ENCODE results near the gene SLC7A6OS. TPM values are rescaled to one million over a fixed set of nuclear protein-coding genes. Genes with fewer than 3 reads are reported as not detected.

Gene SLC7A6OS
- total and polyA plus RNA-seq, 10 of the 15 experiments (the other 5 are each of a cell fraction or from before 2014, with no cell fraction given): 2.9 to 27.4 (median 16.9) TPM

- no peak for TF ChIP-seq POLR2A (IDR thresholded peaks at IDR 0.05; ENCODE audit: low read depth, low read length)
- no peak for TF ChIP-seq E2F8 (IDR thresholded peaks at IDR 0.05; ENCODE audit: low read depth, partially characterized antibody)
- TF ChIP-seq IRF5 (IDR thresholded peaks at IDR 0.05; ENCODE audit: borderline replicate concordance): no peak
- TF ChIP-seq YBX1 (IDR thresholded peaks at IDR 0.05): no peak
- no peak for TF ChIP-seq ZNF217 (IDR thresholded peaks at IDR 0.05)
- no peak for TF ChIP-seq ZNF384 (IDR thresholded peaks at IDR 0.05; ENCODE audit: borderline replicate concordance, low read depth, low read length)
- no peak for TF ChIP-seq RELB (IDR thresholded peaks at IDR 0.05; ENCODE audit: low read depth)
- no peak for TF ChIP-seq MTA2 (IDR thresholded peaks at IDR 0.05; ENCODE audit: low read depth)
- TF ChIP-seq STAT3 (IDR thresholded peaks at IDR 0.05; ENCODE audit: low read depth, low read length): no peak
- TF ChIP-seq TAF1 (IDR thresholded peaks at IDR 0.05; ENCODE audit: borderline replicate concordance, low read depth, low read length): no peak
- TF ChIP-seq REST (IDR thresholded peaks at IDR 0.05; ENCODE audit: low read depth, low read length): no peak
- SMC1A ChIA-PET (ENCODE audit: uncharacterized antibody, unreplicated experiment): interaction anchor here (1.4 kb wide), 1 partner anchor 64 kb away, joined by 3 read pairs; no protein-coding TSS in a partner anchor
- CTCF ChIA-PET: interaction anchor here (1.2 kb wide), 1 partner anchor 8 kb away, joined by 4 read pairs; no protein-coding TSS in a partner anchor
- DNase-seq (ENCODE audit: low read depth, low spot score) (no peak), ATAC-seq (no peak), FAIRE-seq (no peak)
- no TSS peak for BruUV-seq (replicated peaks)
- Histone ChIP-seq H3K9me3 (replicated peaks; ENCODE audit: control insufficient read depth, insufficient read depth, low read length) (no peaks in the 10 kb centered on the region), H3K9ac (ENCODE audit: control insufficient read depth, insufficient read depth, low read length) (no peak overlapping the region), H3K79me2 (ENCODE audit: control insufficient read depth, insufficient read depth, low read length) (no peaks in the 10 kb centered on the region), H4K20me1 (ENCODE audit: control insufficient read depth, insufficient read depth) (no peaks in the 10 kb centered on the region), H2AFZ (ENCODE audit: control insufficient read depth, low read depth, low read length) (no peak overlapping the region), H3K4me3 (no peak overlapping the region), H3K4me2 (ENCODE audit: control insufficient read depth, insufficient read depth) (no peak overlapping the region), H3K27me3 (replicated peaks in 1 of 2; ENCODE audit: control insufficient read depth in 2 of 2, insufficient read depth in 2 of 2, low read length in 1 of 2) (no peaks in the 10 kb centered on the region), H3K4me1 (ENCODE audit: control insufficient read depth, insufficient read depth, low read length) (peaks cover 17% of the 10 kb centered on the region), H3K27ac (ENCODE audit: control insufficient read depth, insufficient read depth) (no peak overlapping the region), H3K36me3 (ENCODE audit: control insufficient read depth in 2 of 2, insufficient read depth in 2 of 2, low read length in 1 of 2) (peaks cover 3 to 7% of the 10 kb centered on the region in 2 experiments; a peak in 3 of 4 replicates)
- POLR2A ChIA-PET: no interaction called here
- RAD21 ChIA-PET (ENCODE audit: unreplicated experiment): no interaction called here
- in situ Hi-C loops (cut with MboI) (loop anchor here (5.0 kb wide), 1 partner anchor 72 kb away; no protein-coding TSS in a partner anchor), intact Hi-C loops (cut with micrococcal nuclease; ENCODE audit: unreplicated experiment) (no loop called here)
- 94% methylated on average over 18 of the region's 18 CpGs for WGBS (ENCODE audit: insufficient coverage, insufficient replicate concordance, low lambda C conversion rate, missing lambda C conversion rate)
These were observed 55.0 kb downstream of the SLC7A6OS start for GRCh38 chr16:68255712-68256111.
